GM23338 (cell line): Measurements from ENCODE around the gene PRAMEF14.
"Not testable (repeated sequence)": the region's sequence is repeated elsewhere in the genome, so short reads cannot be mapped to it uniquely, and the experiment has no call there.

ENCODE experiments used
- CREB1 ChIP-seq: fragments of 250-450 bp; sonication (Bioruptor Pico); IDR thresholded peaks from 2 replicates; pipeline ENCODE4 v1.5.0; 2020; ENCODE audit warnings: low read depth, mild to moderate bottlenecking, moderate library complexity
- EZH2 ChIP-seq: fragments of 200-600 bp; sonication (generic); IDR thresholded peaks from one replicate; pipeline ENCODE4 v1.8.0; 2017; ENCODE audit warnings: antibody characterized with exemption, mild to moderate bottlenecking, low read depth; ENCODE audit not compliant: unreplicated experiment
- EZH2phosphoT487 ChIP-seq: fragments of 200-600 bp; sonication (generic); IDR thresholded peaks from one replicate; pipeline ENCODE4 v1.8.1; 2018; ENCODE audit warnings: antibody characterized with exemption; ENCODE audit not compliant: unreplicated experiment
- JUNB ChIP-seq: IDR thresholded peaks from one replicate; pipeline ENCODE4 v1.6.1; 2016; ENCODE audit warnings: antibody characterized with exemption; ENCODE audit not compliant: unreplicated experiment
- NANOG ChIP-seq: IDR thresholded peaks from 2 replicates; pipeline ENCODE4 v1.6.1; 2016; ENCODE audit warnings: antibody characterized with exemption, borderline replicate concordance
- POLR2AphosphoS5 ChIP-seq: IDR thresholded peaks from 2 replicates; pipeline ENCODE4 v1.6.1; 2016; ENCODE audit warnings: antibody characterized with exemption, low read depth
- STAT1 ChIP-seq: IDR thresholded peaks from one replicate; pipeline ENCODE4 v1.6.1; 2016; ENCODE audit warnings: antibody characterized with exemption; ENCODE audit not compliant: unreplicated experiment
- ZNF114 ChIP-seq: fragments of 250-450 bp; sonication (Bioruptor Pico); IDR thresholded peaks from 2 replicates; pipeline ENCODE4 v1.5.0; 2020; ENCODE audit warnings: mild to moderate bottlenecking, moderate library complexity
- ZNF331 ChIP-seq: fragments of 250-450 bp; sonication (Bioruptor Pico); IDR thresholded peaks from 2 replicates; pipeline ENCODE4 v1.5.0; 2020; ENCODE audit warnings: low read depth, mild to moderate bottlenecking, moderate library complexity
- ZNF462 ChIP-seq: fragments of 250-450 bp; sonication (Bioruptor Pico); IDR thresholded peaks from 2 replicates; pipeline ENCODE4 v1.5.0; 2020; ENCODE audit warnings: mild to moderate bottlenecking, moderate library complexity
- TF ChIP-seq, protein P1 (sequence below), 2 experiments: fragments of 200-600 bp in 1 of 2; sonication (generic) in 1 of 2; conservative IDR thresholded peaks; 2 replicates each; pipeline versions ENCODE4 v1.5.1 to v1.6.1; 2016 to 2017; ENCODE audit warnings: antibody characterized with exemption in 2 of 2, low read depth in 2 of 2, mild to moderate bottlenecking in 2 of 2, moderate library complexity in 1 of 2
- TF ChIP-seq, protein P2 (sequence below): IDR thresholded peaks from one replicate; pipeline ENCODE4 v1.6.1; 2018; ENCODE audit warnings: antibody characterized with exemption; ENCODE audit not compliant: unreplicated experiment
- TF ChIP-seq, protein P3 (sequence below): IDR thresholded peaks from 2 replicates; pipeline ENCODE4 v1.6.1; 2016; ENCODE audit warnings: antibody characterized with exemption

DNA sequence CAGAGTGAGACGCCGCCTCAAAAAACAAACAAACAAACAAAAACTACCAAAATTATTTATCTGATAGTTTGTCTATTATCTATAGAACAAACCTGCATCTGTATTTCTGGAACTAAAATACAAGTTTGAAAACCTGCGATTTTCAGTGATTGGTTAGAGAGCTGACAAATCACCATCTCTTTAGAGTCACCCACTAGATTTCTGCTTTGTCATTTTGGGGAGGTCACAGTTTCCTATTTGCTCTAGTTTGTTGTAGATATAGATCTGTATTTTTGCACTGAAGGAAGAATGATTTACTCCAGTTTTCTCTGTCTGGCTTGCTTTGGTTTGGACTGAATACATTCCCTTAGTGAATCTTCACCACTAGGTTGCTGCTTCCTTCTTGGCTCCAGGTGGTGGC, 19.6 kb upstream of the PRAMEF14 start:
- TF ChIP-seq, protein P1, sequence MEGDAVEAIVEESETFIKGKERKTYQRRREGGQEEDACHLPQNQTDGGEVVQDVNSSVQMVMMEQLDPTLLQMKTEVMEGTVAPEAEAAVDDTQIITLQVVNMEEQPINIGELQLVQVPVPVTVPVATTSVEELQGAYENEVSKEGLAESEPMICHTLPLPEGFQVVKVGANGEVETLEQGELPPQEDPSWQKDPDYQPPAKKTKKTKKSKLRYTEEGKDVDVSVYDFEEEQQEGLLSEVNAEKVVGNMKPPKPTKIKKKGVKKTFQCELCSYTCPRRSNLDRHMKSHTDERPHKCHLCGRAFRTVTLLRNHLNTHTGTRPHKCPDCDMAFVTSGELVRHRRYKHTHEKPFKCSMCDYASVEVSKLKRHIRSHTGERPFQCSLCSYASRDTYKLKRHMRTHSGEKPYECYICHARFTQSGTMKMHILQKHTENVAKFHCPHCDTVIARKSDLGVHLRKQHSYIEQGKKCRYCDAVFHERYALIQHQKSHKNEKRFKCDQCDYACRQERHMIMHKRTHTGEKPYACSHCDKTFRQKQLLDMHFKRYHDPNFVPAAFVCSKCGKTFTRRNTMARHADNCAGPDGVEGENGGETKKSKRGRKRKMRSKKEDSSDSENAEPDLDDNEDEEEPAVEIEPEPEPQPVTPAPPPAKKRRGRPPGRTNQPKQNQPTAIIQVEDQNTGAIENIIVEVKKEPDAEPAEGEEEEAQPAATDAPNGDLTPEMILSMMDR (conservative IDR thresholded peaks at IDR 0.05; ENCODE audit: low read depth in 2 of 2): not testable (repeated sequence)
- not testable (repeated sequence) for TF ChIP-seq POLR2AphosphoS5; NANOG; STAT1; EZH2; ZNF331 (CRISPR knock-in tag); CREB1; ZNF114 (CRISPR knock-in tag); JUNB; EZH2phosphoT487; ZNF462 (CRISPR knock-in tag)
- TF ChIP-seq, protein P2, sequence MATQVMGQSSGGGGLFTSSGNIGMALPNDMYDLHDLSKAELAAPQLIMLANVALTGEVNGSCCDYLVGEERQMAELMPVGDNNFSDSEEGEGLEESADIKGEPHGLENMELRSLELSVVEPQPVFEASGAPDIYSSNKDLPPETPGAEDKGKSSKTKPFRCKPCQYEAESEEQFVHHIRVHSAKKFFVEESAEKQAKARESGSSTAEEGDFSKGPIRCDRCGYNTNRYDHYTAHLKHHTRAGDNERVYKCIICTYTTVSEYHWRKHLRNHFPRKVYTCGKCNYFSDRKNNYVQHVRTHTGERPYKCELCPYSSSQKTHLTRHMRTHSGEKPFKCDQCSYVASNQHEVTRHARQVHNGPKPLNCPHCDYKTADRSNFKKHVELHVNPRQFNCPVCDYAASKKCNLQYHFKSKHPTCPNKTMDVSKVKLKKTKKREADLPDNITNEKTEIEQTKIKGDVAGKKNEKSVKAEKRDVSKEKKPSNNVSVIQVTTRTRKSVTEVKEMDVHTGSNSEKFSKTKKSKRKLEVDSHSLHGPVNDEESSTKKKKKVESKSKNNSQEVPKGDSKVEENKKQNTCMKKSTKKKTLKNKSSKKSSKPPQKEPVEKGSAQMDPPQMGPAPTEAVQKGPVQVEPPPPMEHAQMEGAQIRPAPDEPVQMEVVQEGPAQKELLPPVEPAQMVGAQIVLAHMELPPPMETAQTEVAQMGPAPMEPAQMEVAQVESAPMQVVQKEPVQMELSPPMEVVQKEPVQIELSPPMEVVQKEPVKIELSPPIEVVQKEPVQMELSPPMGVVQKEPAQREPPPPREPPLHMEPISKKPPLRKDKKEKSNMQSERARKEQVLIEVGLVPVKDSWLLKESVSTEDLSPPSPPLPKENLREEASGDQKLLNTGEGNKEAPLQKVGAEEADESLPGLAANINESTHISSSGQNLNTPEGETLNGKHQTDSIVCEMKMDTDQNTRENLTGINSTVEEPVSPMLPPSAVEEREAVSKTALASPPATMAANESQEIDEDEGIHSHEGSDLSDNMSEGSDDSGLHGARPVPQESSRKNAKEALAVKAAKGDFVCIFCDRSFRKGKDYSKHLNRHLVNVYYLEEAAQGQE: not testable (repeated sequence)
- TF ChIP-seq, protein P3, sequence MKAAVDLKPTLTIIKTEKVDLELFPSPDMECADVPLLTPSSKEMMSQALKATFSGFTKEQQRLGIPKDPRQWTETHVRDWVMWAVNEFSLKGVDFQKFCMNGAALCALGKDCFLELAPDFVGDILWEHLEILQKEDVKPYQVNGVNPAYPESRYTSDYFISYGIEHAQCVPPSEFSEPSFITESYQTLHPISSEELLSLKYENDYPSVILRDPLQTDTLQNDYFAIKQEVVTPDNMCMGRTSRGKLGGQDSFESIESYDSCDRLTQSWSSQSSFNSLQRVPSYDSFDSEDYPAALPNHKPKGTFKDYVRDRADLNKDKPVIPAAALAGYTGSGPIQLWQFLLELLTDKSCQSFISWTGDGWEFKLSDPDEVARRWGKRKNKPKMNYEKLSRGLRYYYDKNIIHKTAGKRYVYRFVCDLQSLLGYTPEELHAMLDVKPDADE: not testable (repeated sequence)
